GM12878 (cell line): ENCODE data around the gene GPR108. TPM values are rescaled to one million over a fixed set of nuclear protein-coding genes. Genes with fewer than 3 reads are reported as not detected.

Source experiments
- ATAC-seq: fragments of 200-7000 bp; cut with Tn5 transposase; 3 replicates; pipeline ENCODE4 v1.9.1; 2020; ENCODE audit warnings: mild to moderate bottlenecking, moderate library complexity
- BruUV-seq: library from RNA; stranded (reverse); fragments of 400-500 nt; replicated peaks from 2 replicates; lab custom pipeline; 2021; lab: Mats Ljungman, UMichigan
- CTCF ChIA-PET: fragments of 300-600 bp; sonication (Branson Sonifier 250); formaldehyde crosslinking; extraction: SDS; loops from one replicate; lab custom pipeline; 2021; ENCODE audit warnings: inconsistent platforms; lab: Yijun Ruan, JAX
- POLR2A ChIA-PET: fragments of 350-600 bp; formaldehyde crosslinking; extraction: SDS; loops from one replicate; lab custom pipeline; 2021; ENCODE audit warnings: inconsistent platforms; lab: Charles Lee
- RAD21 ChIA-PET: fragments of 300-600 bp; sonication (Branson Sonifier 250); formaldehyde crosslinking; loops from one replicate; lab custom pipeline; 2023; ENCODE audit warnings: antibody characterized with exemption; ENCODE audit not compliant: unreplicated experiment; lab: Charles Lee
- SMC1A ChIA-PET: fragments of 300-600 bp; sonication (Branson Sonifier 250); formaldehyde crosslinking; loops from one replicate; lab custom pipeline; 2023; ENCODE audit not compliant: unreplicated experiment, uncharacterized antibody; lab: Charles Lee
- DNase-seq: peaks from one replicate; pipeline ENCODE4 v3.0.0-alpha.2; 2011; ENCODE audit warnings: low read depth, low spot score
- FAIRE-seq: peaks from 3 replicates; lab custom pipeline; 2011; peaks lifted over from hg19 to GRCh38; lab: Jason Lieb, UNC
- H2AFZ ChIP-seq: 2 replicates; pipeline ENCODE4 v1.6.0; 2011; ENCODE audit warnings: low read depth, low read length, control low read depth; ENCODE audit not compliant: control insufficient read depth
- H3K27ac ChIP-seq: 2 replicates; pipeline ENCODE4 v1.5.1; 2011; ENCODE audit warnings: control low read depth; ENCODE audit not compliant: control insufficient read depth, insufficient read depth
- H3K27me3 ChIP-seq, 2 experiments: replicated peaks in 1 of 2; 2 replicates each; pipeline versions ENCODE4 v1.6.0 to v1.6.1; 2011; ENCODE audit warnings: low read length in 1 of 2; ENCODE audit not compliant: control insufficient read depth in 2 of 2, insufficient read depth in 2 of 2
- H3K36me3 ChIP-seq, 2 experiments: 2 replicates each; pipeline ENCODE4 v1.5.1; 2011; ENCODE audit warnings: low read length in 1 of 2; ENCODE audit not compliant: control insufficient read depth in 2 of 2, insufficient read depth in 2 of 2
- H3K4me1 ChIP-seq: 2 replicates; pipeline ENCODE4 v1.6.1; 2011; ENCODE audit warnings: mild to moderate bottlenecking, low read length, moderate library complexity, mixed read lengths; ENCODE audit not compliant: control insufficient read depth, insufficient read depth
- H3K4me2 ChIP-seq: 2 replicates; pipeline ENCODE4 v1.6.0; 2011; ENCODE audit warnings: control low read depth; ENCODE audit not compliant: control insufficient read depth, insufficient read depth
- H3K4me3 ChIP-seq: fragments of 200-600 bp; sonication (generic); 2 replicates; pipeline ENCODE4 v1.5.1; 2016
- H3K79me2 ChIP-seq: 2 replicates; pipeline ENCODE4 v1.6.0; 2011; ENCODE audit warnings: low read length; ENCODE audit not compliant: control insufficient read depth, insufficient read depth
- H3K9ac ChIP-seq: 2 replicates; pipeline ENCODE4 v1.8.0; 2011; ENCODE audit warnings: low read length, control low read depth, mixed read lengths; ENCODE audit not compliant: control insufficient read depth, insufficient read depth
- H3K9me3 ChIP-seq: replicated peaks from 3 replicates; pipeline ENCODE4 v1.5.1; 2011; ENCODE audit warnings: mild to moderate bottlenecking, low read length; ENCODE audit not compliant: control insufficient read depth, insufficient read depth
- H4K20me1 ChIP-seq: 2 replicates; pipeline ENCODE4 v1.6.0; 2011; ENCODE audit not compliant: control insufficient read depth, insufficient read depth
- DPF2 ChIP-seq: fragments of 450-650 bp; IDR thresholded peaks from 2 replicates; pipeline ENCODE4 v1.6.1; 2017; ENCODE audit warnings: mild to moderate bottlenecking
- EP300 ChIP-seq, 2 experiments: fragments of 150-350 bp in 1 of 2; IDR thresholded peaks; 2 replicates each; pipeline ENCODE4 v1.6.1; 2011 to 2012; ENCODE audit warnings: low read depth in 2 of 2, low read length in 2 of 2, borderline replicate concordance in 1 of 2, improper control_type of control experiment in 1 of 2, inconsistent platforms in 1 of 2; ENCODE audit not compliant: control insufficient read depth in 1 of 2
- MTA2 ChIP-seq: fragments of 450-650 bp; IDR thresholded peaks from 2 replicates; pipeline ENCODE4 v1.6.1; 2016; ENCODE audit warnings: low read depth, mild to moderate bottlenecking, moderate library complexity
- NR2F1 ChIP-seq: fragments of 450-650 bp; conservative IDR thresholded peaks from 2 replicates; pipeline ENCODE4 v1.6.1; 2017; ENCODE audit warnings: mild to moderate bottlenecking
- RELA ChIP-seq: fragments of 450-650 bp; IDR thresholded peaks from 2 replicates; pipeline ENCODE4 v1.8.0; 2014; ENCODE audit warnings: borderline replicate concordance; ENCODE audit not compliant: partially characterized antibody
- SMAD5 ChIP-seq: IDR thresholded peaks from 2 replicates; pipeline ENCODE4 v1.6.1; 2016; ENCODE audit warnings: antibody characterized with exemption, low read depth
- WGBS: methylation state at CpG from one replicate; pipeline ENCODE4 v1.1.6; 2016; ENCODE audit warnings: low lambda C conversion rate; ENCODE audit not compliant: insufficient replicate concordance, insufficient coverage; ENCODE audit errors: missing lambda C conversion rate; 5-methylcytosine and 5-hydroxymethylcytosine counted together
- in situ Hi-C: fragments of 300-500 bp; cut with MboI; formaldehyde crosslinking; loops from 9 replicates; pipeline ENCODE4 v1.14.3; 2018; ENCODE audit warnings: mixed read lengths
- intact Hi-C: fragments of 100-400 bp; cut with micrococcal nuclease; formaldehyde crosslinking; loops from one replicate; pipeline ENCODE4 v1.14.2; 2022; ENCODE audit not compliant: unreplicated experiment
- polyA plus RNA-seq, 11 experiments: library from polyadenylated mRNA; depleted of rRNA in 4 of 11; unstranded in 6 of 11; stranded (reverse) in 5 of 11; fragments of >200 nt; fragmentation: Nextera tagmentation in 4 of 11; fragmentation: Illumina TruSeq in 1 of 11; extraction: Ambion mirVana in 4 of 11; extraction: Trizol in 1 of 11; gene quantifications; 1 replicate in 1 of 11; 2 replicates in 10 of 11; pipeline versions ENCODE4 v1.2.1 to v1.2.3, GENCODE V29; 2011 to 2016; ENCODE audit warnings: inconsistent platforms in 2 of 11, missing spikeins in 2 of 11, low read depth in 1 of 11
- total RNA-seq, 4 experiments: library from RNA; depleted of rRNA in 3 of 4; stranded (reverse); fragments of >200 nt in 3 of 4; fragmentation: Illumina TruSeq in 1 of 4; extraction: Trizol in 1 of 4; gene quantifications; 2 replicates each; pipeline versions ENCODE4 v1.2.1 to v1.2.3, GENCODE V29; 2013 to 2021
- TF ChIP-seq, protein P1 (sequence below): fragments of 450-650 bp; IDR thresholded peaks from 2 replicates; pipeline ENCODE4 v1.6.1; 2017; ENCODE audit warnings: borderline replicate concordance

GPR108 gene
- total and polyA plus RNA-seq, 10 of the 15 experiments (the other 5 are each of a cell fraction or from before 2014, with no cell fraction given): 4.4 to 87.2 (median 57.1) TPM

DNA sequence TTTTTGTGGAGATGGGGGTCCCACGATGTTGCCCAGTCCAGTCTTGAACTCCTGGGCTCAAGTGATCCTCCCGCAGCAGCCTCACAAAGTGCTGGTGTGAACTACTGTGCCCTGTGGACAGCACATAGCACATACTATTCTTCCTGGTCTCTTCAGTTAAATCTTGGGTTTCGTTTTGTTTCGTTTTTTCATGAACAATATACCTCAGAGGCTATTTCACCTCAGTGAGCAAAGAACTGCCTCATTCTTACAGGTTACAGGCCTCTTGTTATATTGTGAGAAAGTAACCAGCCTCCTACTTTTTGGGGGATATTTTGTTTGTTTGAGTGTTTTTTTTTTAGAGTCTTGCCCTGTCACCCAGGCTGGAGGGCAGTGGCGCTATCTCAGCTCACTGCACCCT, 15.6 kb downstream of the GPR108 start:
- Histone ChIP-seq H3K4me3 (0 out of 2 replicates have a peak overlapping the region, but pooled peaks have one; percentile 4), H2AFZ (peak overlapping the region; percentile 38), H3K79me2 (no peaks in the 10 kb centered on the region), H4K20me1 (no peaks in the 10 kb centered on the region), H3K9ac (peak overlapping the region; percentile 18), H3K9me3 (no peaks in the 10 kb centered on the region), H3K27me3 (no peaks in the 10 kb centered on the region), H3K36me3 (no peaks in the 10 kb centered on the region), H3K4me1 (peaks cover 32% of the 10 kb centered on the region), H3K27ac (peak overlapping the region; percentile 60), H3K4me2 (peak overlapping the region; percentile 52)
- POLR2A ChIA-PET: interaction anchor here (0.6 to 1.0 kb wide), 5 partner anchors 15 to 639 kb away, joined by 3 to 5 read pairs (median 3); partner anchors contain the start of gene GPR108
- in situ Hi-C loops: no loop called here
- TF ChIP-seq MTA2 (no peak), DPF2 (0 out of 2 replicates have a peak, but pooled peaks have one; percentile 9), NR2F1 (0 out of 2 replicates have a peak, but pooled peaks have one; percentile 21), SMAD5 (no peak), RELA (no peak), EP300 (IDR thresholded peaks at IDR 0.05; ENCODE audit: borderline replicate concordance in 1 of 2, control insufficient read depth in 1 of 2, low read depth in 2 of 2, low read length in 2 of 2) (no peak)
- TF ChIP-seq, protein P1, sequence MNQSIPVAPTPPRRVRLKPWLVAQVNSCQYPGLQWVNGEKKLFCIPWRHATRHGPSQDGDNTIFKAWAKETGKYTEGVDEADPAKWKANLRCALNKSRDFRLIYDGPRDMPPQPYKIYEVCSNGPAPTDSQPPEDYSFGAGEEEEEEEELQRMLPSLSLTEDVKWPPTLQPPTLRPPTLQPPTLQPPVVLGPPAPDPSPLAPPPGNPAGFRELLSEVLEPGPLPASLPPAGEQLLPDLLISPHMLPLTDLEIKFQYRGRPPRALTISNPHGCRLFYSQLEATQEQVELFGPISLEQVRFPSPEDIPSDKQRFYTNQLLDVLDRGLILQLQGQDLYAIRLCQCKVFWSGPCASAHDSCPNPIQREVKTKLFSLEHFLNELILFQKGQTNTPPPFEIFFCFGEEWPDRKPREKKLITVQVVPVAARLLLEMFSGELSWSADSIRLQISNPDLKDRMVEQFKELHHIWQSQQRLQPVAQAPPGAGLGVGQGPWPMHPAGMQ: no peak
- intact Hi-C loops: no loop called here
- peak; percentile 86 for ATAC-seq
- WGBS: 25% methylated on average over 5 of the region's 5 CpGs
- no peak for FAIRE-seq
- SMC1A ChIA-PET: interaction anchor here (1.0 to 2.3 kb wide), 6 partner anchors 14 to 60 kb away, joined by 3 to 7 read pairs (median 5); partner anchors contain the start of gene TNFSF14
- CTCF ChIA-PET: interaction anchor here (0.6 to 2.3 kb wide), 5 partner anchors 15 to 158 kb away, joined by 3 to 18 read pairs (median 4); partner anchors contain the start of gene GPR108
- RAD21 ChIA-PET: interaction anchor here (0.9 to 2.3 kb wide), 4 partner anchors 16 to 400 kb away, joined by 3 to 11 read pairs (median 3); partner anchors contain the start of gene GPR108
- no peak for DNase-seq
- no TSS peak for BruUV-seq
